ENCODE data around the gene ZNF648. TPM values are rescaled to one million over a fixed set of nuclear protein-coding genes. Genes with fewer than 3 reads are reported as not detected.
A peak's percentile ranks its signal among the peaks of the same experiment; 100 is the strongest.
"Not testable (repeated sequence)": the region's sequence is repeated elsewhere in the genome, so short reads cannot be mapped to it uniquely, and the experiment has no call there.

ZNF648 gene
- polyA plus RNA-seq, 3 donors: 0.23 to 0.39 (median 0.33) TPM

DNA sequence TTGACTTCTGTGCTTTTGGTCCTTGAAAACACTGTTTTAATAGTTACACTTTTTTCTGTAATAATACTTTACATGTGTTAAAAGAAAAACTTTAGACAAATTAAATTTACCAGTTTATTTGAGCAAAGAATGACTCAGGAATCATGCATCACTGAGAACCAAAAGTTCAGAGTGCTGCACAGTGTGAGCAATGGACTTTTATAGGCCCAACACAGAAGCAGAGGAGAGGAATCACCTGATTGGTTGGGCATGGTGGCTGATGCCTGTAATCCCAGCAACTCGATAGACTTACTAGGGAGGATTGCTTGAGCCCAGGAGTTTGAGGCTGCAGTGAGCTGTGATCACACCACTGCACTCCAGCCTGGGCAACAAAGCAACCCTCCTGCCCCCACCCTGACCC, 29.3 kb downstream of the ZNF648 start:
- DNase-seq (ENCODE audit: low read depth in 3 of 3, low spot score in 2 of 3): no peak

DNA sequence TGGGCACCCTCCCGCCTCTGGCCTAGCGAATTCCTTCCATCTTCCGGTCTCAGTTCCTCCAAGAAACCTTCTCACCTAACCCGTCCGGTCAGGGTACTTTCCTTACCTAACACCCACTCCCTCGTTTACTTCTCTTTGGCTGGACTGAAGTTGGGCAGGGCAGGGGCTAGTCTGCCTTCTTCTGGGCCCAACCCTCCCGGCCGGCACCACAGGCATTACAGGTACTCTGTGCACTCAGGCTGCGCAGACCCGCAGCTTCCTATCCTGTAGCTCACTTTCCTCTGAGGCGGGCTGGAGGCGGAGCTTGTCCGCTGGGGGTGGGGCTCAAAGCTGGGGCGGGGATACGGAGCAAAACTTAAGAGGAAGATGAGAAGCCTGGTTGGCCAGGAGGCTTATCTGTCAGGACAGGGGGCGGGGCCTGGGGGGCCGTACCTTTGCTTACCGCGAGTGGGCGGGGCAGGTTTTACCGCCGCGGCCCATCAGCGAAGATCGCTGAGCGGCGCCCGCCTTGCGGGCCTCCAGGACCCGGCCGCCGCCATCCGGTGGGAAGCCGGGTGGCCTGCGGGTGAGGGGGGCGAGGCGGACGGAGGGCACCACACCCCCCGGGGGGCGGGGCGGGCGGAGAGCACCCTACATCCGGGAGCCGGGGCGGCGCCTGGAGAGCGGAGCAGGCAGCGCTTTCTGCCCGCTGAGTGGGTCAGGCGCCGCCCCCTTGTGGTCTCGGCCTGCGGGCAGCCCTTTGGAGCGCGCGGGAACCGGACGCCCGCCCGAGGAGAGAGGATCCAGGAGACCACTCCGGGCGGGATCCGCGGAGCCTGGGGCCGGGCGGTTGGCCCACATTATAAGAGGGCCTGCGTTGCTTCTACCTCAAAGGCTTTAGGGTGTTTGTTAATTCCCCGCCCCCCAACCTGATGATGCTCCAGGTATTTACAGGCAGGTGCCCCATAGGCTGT, 31.9 kb downstream of the ZNF648 start:
- DNase-seq (ENCODE audit: low read depth in 3 of 3, low spot score in 2 of 3): peak; percentile 86 to 94 (median 93)

DNA sequence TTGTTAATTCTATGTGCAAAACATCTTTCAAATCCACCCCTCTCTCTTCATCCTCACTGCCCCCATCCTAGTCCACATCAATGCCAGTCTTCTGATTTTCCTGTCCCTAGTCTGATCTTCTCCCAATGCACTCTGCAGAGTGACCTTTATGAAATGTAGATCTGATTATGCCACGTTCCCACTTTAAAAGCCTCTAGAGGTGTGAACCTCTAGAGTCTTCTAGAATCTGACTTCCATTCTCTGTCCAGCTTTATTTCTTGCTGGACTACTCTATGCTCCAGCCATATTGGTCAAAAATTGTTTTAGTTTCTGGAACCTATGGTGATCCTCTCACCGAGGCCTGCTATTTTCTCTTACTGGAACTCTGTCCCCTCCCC, 32.5 kb downstream of the ZNF648 start:
- DNase-seq (ENCODE audit: low read depth in 3 of 3, low spot score in 2 of 3): no peak

DNA sequence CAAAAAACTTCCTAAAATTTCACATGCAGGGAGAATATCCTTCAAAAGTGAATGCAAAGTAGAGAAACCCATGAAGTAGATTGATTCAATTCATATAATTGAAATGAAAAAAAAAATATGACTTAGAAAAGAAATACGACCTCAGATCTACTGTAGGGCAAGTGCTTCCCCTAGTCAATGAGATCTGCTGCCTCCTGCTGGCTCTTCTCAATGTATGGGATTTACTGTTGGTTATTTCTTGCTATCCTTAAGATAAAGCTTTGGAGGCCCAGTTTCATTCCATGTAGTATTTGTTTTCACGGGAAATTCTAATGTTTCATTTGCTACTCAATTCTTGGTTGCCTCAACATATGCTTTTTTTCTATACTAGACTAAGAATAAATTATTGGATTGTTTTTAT, 46.2 kb downstream of the ZNF648 start:
- no peak for DNase-seq (ENCODE audit: low read depth in 3 of 3, low spot score in 2 of 3)

DNA sequence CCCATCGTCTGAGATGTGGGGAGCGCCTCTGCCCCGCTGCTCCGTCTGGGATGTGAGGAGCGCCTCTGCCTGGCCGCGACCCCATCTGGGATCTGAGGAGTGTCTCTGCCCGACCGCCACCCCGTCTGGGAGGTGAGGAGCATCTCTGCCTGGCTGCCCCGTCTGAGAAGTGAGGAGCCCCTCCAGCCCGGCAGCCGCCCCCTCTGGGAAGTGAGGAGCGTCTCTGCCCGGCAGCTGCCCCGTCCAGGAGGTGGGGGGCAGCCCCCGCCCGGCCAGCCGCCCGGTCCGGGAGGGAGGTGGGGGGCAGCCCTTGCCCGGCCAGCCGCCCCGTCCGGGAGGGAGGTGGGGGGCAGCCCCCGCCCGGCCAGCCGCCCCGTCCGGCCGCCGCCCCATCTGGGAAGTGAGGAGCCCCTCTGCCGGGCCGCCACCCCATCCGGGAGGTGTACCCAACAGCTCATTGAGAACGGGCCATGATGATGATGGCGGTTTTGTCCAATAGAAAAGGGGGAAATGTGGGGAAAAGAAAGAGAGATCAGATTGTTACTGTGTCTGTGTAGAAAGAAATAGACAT, 50.6 kb downstream of the ZNF648 start:
- DNase-seq (ENCODE audit: low read depth in 3 of 3, low spot score in 2 of 3): not testable (repeated sequence)

DNA sequence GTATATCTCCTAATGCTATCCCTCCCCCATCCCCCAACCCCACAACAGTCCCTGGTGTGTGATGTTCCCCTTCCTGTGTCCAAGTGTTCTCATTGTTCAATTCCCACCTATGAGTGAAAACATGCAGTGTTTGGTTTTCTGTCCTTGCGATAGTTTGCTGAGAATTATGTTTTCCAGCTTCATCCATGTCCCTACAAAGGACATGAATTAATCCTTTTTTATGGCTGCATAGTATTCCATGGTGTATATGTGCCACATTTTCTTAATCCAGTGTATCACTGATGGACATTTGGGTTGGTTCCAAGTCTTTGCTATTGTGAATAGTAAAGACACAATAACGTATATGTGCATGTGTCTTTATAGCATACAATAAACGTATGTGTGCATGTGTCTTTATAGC, 56.1 kb downstream of the ZNF648 start:
- not testable (repeated sequence) for DNase-seq (ENCODE audit: low read depth in 3 of 3, low spot score in 2 of 3)

DNA sequence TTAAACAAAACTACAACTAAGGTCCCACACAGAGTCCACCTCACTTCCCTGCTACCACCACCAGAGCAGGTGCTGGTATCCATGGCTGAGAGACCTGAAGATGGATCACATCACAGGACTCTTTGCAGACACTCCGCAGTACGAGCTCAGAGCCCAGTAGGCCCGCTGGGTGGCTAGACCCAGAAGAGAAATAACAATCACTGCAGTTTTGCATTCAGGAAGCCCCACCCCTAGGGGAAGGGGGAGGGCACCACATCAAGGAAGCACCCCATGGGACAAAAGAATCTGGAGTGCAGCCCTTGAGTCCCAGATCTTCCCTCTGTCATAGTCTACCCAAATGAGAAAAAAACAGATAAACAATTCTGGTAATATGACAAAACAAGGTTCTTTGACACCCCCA, 56.9 kb downstream of the ZNF648 start:
- no peak for DNase-seq (ENCODE audit: low read depth in 3 of 3, low spot score in 2 of 3)
